Mucosa of rectum (tissue), 2 donors: Measurements from ENCODE around the gene RAMP3.

Experiments
- H3K27ac ChIP-seq, 2 donors: one replicate each; pipeline ENCODE4 v1.7.0; 2013; ENCODE audit warnings: inconsistent platforms in 2 of 2, low read depth in 2 of 2, low read length in 2 of 2
- H3K27me3 ChIP-seq, 2 donors: one replicate each; pipeline ENCODE4 v1.7.0; 2013; ENCODE audit warnings: low read length in 2 of 2; ENCODE audit not compliant: control insufficient read depth in 2 of 2, insufficient read depth in 2 of 2
- H3K36me3 ChIP-seq, 2 donors: one replicate each; pipeline ENCODE4 v1.7.0; 2013; ENCODE audit warnings: low read length in 2 of 2; ENCODE audit not compliant: control insufficient read depth in 2 of 2, insufficient read depth in 2 of 2
- H3K4me1 ChIP-seq, 2 donors: one replicate each; pipeline ENCODE4 v1.7.0; 2013; ENCODE audit warnings: low read length in 2 of 2, mild to moderate bottlenecking in 1 of 2; ENCODE audit not compliant: control insufficient read depth in 2 of 2, insufficient read depth in 2 of 2
- H3K4me3 ChIP-seq, 2 donors: one replicate each; pipeline ENCODE4 v1.7.0; 2013; ENCODE audit warnings: low read length in 2 of 2
- H3K9ac ChIP-seq, 2 donors: one replicate each; pipeline ENCODE4 v1.7.0; 2013; ENCODE audit warnings: low read length in 2 of 2, low read depth in 1 of 2, mild to moderate bottlenecking in 1 of 2
- H3K9me3 ChIP-seq, 2 donors: one replicate each; pipeline ENCODE4 v1.7.0; 2013; ENCODE audit warnings: low read length in 2 of 2; ENCODE audit not compliant: control insufficient read depth in 2 of 2
- donor health status: healthy.
- donor health status: Normal muscosa, but diverticular disease.

Gene RAMP3

GRCh38 chr7:45185028-45185863, 27.7 kb downstream of the RAMP3 start:
- Histone ChIP-seq H3K27me3 (no peaks in the 10 kb centered on the region), H3K27ac (no peak overlapping the region), H3K36me3 (no peaks in the 10 kb centered on the region), H3K4me1 (no peaks in the 10 kb centered on the region), H3K4me3 (no peak overlapping the region), H3K9ac (no peak overlapping the region), H3K9me3 (no peaks in the 10 kb centered on the region)

GRCh38 chr7:45185864-45186250, 28.3 kb downstream of the RAMP3 start:
- H3K4me3 ChIP-seq, result no peak overlapping the region
- no peaks in the 10 kb centered on the region for H3K36me3 ChIP-seq
- H3K27ac ChIP-seq, result no peak overlapping the region
- H3K9me3 ChIP-seq, result no peaks in the 10 kb centered on the region
- no peaks in the 10 kb centered on the region for H3K4me1 ChIP-seq
- H3K9ac ChIP-seq, result no peak overlapping the region
- H3K27me3 ChIP-seq, result no peaks in the 10 kb centered on the region

- H3K9ac ChIP-seq, result no peak overlapping the region
- H3K4me3 ChIP-seq, result no peak overlapping the region
- H3K9me3 ChIP-seq, result no peaks in the 10 kb centered on the region
- H3K36me3 ChIP-seq, result no peaks in the 10 kb centered on the region
- H3K4me1 ChIP-seq, result no peaks in the 10 kb centered on the region
- H3K27ac ChIP-seq, result no peak overlapping the region
- H3K27me3 ChIP-seq, result no peaks in the 10 kb centered on the region
Measured at GRCh38 chr7:45186261-45186813, 28.7 kb downstream of the RAMP3 start.

DNA sequence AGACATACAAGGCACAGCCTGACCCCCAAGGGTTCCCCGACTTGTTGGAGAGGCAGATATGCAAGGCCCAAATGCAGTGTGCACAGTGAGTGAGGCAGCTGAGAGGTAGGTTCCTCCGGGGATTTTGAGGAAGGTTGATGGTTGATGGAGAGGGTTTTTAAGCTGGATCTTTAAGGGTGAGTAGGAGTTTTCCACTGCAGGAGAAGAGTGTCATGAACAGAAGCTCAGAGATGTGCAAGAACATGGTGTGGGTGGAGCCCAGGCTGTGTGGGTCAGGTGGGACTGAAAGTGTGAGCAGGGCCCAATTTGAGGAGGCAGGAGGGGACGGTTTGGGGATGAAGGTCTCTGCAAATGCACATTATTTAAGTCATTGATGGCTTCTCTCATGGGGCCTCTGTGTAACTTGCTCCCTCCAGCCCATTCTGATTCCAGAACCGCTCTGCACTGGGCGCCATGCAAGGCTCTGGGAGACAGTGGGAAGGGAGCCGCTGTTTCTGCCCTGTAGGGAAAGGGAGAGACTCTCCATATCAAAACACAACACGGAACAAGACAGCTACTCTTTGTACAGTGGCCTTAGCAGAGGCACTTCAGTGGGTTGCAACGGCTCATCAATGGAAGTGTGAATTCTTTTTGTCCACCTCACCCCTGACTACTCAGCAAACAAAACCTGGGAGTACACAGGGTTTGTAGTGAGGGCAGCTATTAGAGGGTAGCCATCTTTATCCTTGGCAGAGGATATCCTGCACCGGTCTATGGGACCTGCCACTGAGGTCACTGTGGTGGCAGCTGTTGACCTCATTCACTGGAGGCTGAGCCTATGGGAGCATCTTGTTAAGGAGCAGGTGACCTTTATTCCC, 29.7 kb downstream of the RAMP3 start:
- Histone ChIP-seq H3K36me3 (no peaks in the 10 kb centered on the region), H3K4me1 (no peaks in the 10 kb centered on the region), H3K27me3 (no peaks in the 10 kb centered on the region), H3K9ac (no peak overlapping the region), H3K27ac (no peak overlapping the region), H3K9me3 (no peaks in the 10 kb centered on the region), H3K4me3 (no peak overlapping the region)

GRCh38 chr7:45187946-45188411, 30.4 kb downstream of the RAMP3 start:
- Histone ChIP-seq H3K27me3 (no peaks in the 10 kb centered on the region), H3K9ac (no peak overlapping the region), H3K4me1 (no peaks in the 10 kb centered on the region), H3K9me3 (no peaks in the 10 kb centered on the region), H3K4me3 (no peak overlapping the region), H3K36me3 (no peaks in the 10 kb centered on the region), H3K27ac (no peak overlapping the region)

DNA sequence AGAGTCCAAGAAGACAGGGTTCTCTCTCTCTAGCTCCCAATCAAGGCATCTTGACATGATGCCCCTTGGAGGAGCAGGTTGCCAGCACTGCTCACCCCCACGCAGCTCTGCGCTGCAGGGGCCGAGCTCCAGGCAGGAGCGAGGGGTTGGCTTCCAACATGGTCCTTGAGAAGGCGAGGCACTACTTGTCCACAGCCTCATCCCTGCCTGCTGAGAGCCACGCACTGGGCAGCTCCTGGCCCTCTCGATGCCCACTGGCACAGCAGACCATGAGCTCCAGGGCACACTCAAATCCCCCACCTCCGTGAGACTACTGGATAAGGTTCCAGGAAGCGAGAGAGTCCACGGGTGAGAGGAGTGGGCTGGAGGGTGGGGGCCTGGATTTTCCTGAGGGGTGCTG, 31.1 kb downstream of the RAMP3 start:
- Histone ChIP-seq H3K4me3 (no peak overlapping the region), H3K36me3 (no peaks in the 10 kb centered on the region), H3K9me3 (no peaks in the 10 kb centered on the region), H3K27me3 (no peaks in the 10 kb centered on the region), H3K27ac (no peak overlapping the region), H3K9ac (no peak overlapping the region), H3K4me1 (no peaks in the 10 kb centered on the region)

DNA sequence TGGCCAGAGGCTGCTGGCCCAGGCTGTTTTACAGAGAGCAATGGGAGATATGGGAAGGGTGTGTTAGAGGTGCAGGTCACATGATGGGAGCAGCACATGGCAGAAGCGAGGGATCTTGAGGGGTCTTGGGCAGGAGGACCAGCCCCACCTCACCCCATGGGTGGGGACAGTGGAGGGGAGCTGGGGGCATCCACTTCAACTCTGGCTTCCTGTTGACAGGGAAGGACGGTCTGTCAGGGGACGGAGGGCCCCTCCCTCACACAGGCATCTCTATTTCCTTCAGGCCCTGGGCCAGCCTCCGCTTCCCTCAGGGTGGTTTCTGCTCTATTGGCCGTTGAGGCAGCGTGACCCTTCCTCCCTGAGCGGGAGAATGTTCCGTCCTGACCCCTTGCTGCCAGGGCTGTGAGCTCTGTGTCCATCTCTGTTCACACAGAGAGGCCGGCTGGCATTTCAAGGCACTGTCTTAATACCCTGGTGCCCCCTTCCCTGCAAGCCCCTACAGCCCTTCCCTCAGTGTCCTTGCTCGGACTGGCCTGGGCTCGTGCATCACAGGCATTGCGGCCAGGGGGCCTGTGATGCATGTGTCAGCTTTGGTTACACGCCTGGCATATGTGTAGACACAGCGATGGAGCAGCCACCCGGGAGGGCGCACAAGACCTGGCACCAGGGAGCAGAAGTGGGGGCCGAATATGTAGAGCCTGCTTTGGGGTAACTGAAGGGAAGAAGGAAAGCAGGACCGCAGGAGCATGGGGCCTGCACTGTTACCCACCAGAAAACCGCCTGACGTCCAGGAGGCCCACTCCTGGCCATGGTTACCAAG, 31.8 kb downstream of the RAMP3 start:
- H3K4me1 ChIP-seq, result no peaks in the 10 kb centered on the region
- H3K27me3 ChIP-seq, result no peaks in the 10 kb centered on the region
- H3K9ac ChIP-seq, result no peak overlapping the region
- H3K36me3 ChIP-seq, result no peaks in the 10 kb centered on the region
- no peaks in the 10 kb centered on the region for H3K9me3 ChIP-seq
- no peak overlapping the region for H3K27ac ChIP-seq
- no peak overlapping the region for H3K4me3 ChIP-seq

DNA sequence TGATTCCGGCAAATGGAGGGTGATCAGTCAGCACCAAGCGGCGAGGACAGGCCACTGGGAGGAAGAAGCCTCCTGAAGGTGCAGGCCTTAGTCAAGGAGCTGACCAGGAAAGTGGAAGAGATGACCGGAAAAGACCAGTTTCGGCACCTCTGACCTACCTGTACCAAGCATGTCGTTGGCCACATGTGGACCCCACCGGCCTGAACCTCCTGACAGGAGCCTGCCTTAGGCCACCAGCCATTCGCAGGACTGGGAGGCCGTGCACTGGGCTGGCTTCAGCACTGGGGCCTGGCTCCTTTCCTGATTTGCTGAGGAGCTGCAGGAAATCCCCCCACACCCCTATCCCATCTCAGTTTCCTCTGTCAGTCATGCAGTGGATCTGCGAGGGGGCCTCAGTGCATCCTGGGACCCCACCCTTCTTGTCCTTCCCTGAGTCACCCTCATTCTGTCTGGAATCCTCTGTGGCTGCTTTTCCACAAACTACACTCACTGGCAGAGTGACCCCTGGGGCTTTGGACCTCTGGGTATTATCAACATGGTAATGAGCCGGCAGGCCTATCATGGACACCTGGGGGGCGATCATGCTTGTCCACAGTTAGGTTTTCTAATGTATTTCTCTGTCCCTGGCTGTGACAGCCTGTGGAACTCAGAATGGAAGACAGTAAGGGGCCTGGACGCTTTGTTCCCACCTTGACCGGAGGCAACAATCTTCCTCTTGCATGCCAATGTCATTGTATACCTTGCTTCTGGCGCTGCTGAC, 33.0 kb downstream of the RAMP3 start:
- Histone ChIP-seq H3K27me3 (no peaks in the 10 kb centered on the region), H3K4me1 (no peaks in the 10 kb centered on the region), H3K27ac (no peak overlapping the region), H3K9me3 (no peaks in the 10 kb centered on the region), H3K4me3 (no peak overlapping the region), H3K36me3 (no peaks in the 10 kb centered on the region), H3K9ac (no peak overlapping the region)

DNA sequence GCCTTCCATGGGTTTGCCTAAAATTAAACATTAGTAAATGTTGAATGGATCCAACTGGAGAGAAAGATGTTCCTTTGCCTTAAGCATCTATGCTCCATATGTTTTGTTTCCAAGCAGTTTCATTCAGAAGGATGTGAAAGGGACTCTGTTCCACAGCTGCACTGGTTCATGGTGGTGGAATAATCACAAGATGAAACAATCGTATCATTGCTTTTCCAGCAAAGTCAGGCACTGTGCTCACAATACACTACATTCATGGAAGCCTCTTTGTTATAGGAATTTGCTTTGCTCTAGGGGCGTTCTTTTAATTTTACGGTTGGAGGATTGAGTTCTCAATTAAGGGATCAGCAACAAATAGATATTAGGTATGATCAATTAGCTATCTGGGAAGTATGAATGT, 33.8 kb downstream of the RAMP3 start:
- Histone ChIP-seq H3K36me3 (no peaks in the 10 kb centered on the region), H3K9me3 (no peaks in the 10 kb centered on the region), H3K4me1 (no peaks in the 10 kb centered on the region), H3K9ac (no peak overlapping the region), H3K4me3 (no peak overlapping the region), H3K27me3 (no peaks in the 10 kb centered on the region), H3K27ac (no peak overlapping the region)
